ENCODE results near the gene HSD3B1.

HSD3B1 gene

DNA sequence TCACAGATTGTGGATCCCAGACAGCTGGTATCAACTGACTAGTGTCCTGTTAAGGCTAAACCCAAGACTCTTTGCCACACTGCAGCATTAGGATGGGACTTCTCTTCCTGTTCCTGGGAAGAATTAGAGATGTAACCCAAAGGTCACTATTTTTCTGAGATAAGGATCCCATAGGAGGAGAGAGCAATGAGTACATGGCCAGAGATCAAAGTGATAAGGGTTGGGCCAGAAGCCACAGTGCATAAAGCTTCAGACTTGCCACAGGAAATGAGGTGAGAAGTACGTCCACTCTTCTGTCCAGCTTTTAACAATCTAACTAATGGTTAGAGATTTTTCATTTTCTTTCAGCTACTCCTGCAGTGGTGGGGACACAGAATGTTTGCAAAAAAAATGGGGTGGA, at the start of gene HSD3B1:
Gene HSD3B1 (plus strand): TSS at position 270 of the 400 bp plus-strand sequence. CDS start 267 bp downstream, outside the sequence.
- no peak for DNase-seq

DNA sequence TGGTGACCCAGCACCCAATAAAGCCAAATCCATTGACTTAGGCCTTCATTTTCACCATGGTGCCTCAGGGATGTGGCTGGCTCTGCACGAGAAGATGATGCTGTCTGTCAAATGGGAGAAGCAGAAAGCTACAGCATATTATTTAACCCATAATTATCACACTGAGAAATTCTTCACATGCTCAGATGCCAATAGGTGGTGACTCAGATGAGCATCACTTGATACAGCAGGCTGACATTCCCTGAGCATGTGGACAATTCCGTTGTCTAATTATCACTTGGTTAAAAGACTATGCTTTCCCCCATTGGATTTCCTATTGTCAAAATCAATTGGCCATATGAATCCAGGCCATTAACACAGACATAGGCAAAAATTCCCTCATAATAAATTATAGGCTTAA, 44.0 kb upstream of the HSD3B1 start:
- DNase-seq: no peak

DNA sequence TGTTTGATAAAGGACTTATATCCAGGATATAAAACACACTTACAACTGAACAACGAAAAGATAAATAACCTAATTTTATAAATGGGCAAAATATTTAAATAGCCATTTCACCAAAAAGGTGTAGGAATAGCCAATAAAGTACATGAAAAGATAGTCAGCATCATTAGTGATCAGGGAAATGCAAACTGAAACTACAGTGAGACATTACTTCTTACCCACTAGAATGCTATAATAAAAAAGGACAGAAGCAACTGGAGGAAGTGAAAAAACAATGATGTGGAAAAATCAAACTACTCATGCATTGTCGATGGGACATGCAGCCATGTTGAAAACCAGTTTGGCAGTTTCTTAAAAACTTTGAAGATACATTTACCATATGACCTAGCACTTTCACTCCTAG, 43.4 kb upstream of the HSD3B1 start:
- no peak for DNase-seq

DNA sequence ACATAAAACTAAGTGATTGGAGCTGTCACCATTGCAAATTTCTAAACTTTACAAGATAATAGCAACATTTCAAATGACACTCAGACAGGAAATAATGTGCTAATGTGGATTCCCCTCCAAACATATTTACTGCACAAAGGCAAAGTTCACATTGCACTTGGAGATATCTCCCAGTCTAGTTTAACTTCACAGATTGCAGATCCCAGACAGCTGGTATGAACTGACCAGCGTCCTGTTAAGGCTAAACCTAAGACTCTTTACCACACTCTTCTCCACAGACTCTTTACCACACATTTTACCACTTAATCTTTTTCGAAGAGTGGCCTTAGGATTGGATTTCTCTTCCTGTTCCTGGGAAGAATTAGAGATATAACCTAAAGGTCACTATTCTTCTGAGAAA, 40.6 kb upstream of the HSD3B1 start:
- DNase-seq: no peak

DNA sequence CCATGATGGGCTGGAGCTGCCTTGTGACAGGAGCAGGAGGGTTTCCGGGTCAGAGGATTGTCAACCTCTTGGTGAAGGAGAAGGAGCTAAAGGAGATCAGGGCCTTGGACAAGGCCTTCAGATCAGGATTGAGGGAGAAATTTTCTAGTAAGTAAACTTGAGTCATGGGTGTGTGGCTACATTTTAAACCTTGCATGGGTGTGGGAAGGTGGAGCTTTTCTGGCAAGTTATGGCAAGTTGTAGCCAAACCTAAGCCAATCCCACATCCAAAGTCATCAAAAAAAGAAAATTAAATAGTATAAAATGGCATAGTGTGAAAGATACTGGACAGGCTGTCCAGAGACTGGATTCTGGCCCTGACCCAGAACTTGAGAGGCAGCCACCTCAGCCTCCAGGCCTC, 39.8 kb upstream of the HSD3B1 start:
- DNase-seq: no peak

DNA sequence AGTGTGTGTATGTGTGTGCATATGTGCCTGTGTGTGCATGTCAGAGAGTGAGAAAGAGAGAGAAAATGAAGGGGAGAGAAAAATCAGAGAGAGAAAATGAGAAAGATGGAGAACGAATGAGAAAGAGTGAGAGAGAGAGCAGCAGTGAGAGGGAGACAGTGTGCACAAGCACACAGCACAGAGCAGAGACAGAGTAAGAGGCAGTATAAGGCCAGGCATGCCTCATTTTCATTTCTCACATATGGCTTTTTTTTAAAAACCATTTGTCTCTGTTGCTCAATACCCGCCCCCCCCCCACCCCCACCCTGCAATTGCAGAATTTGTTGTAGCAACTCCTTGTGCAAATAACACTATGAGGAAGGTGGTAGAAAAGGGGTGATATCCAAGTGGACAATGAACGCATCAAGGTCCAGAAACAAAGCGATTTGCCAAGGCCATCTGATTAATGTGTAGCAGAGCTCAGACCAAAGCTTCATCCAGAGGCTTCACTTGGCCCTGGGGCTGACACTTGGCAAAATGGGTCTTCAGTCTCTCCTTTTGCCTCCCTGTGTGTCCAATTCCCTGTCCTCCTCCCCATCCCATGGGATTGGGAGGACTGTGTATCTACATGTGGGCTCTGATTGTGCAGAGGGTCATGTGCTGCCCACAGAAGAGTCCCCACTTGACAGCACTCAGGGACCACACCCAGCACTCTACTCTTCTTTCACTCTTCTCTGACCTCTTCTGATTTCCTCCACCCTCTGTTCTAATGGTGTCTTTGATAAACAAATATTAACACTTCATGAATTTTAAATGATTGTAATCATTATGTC, 38.9 kb upstream of the HSD3B1 start:
- DNase-seq: no peak

DNA sequence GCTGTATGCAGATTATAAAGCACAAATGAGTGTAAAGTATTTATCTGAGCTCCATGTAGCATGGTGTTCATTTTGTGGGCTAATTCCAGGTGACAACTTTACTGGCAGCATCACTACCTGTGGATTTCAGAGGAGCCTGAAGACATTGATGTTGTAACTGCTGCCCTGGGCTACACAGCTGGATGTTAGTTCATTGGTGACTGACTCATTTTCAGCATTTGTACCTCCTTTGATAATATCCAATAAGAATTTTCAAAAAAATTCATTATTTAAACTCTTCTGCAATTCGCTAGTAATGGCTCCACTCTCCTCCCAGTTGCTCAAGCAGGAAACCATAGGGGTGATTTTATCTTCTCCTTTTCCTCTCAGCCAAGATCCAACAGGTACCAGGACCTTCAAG, 37.3 kb upstream of the HSD3B1 start:
- DNase-seq: no peak

DNA sequence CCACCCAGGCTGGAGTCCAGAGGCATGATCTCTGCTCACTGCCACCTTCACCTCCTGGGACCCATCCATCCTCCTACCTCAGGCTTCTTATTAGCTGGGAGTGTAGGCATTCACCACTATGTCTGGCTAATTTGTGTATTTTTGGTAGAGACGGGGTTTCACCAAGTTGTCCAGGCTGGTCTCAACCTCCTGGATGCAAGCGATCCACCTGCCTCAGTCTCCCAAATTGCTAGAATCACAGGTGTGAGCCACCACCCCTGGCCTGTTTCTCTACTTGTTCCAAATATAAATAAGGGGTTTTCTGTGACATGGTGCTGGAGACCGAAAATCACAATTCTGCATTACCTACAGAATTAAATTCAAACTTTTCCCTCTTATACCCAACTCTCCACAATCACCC, 36.6 kb upstream of the HSD3B1 start:
- no peak for DNase-seq

DNA sequence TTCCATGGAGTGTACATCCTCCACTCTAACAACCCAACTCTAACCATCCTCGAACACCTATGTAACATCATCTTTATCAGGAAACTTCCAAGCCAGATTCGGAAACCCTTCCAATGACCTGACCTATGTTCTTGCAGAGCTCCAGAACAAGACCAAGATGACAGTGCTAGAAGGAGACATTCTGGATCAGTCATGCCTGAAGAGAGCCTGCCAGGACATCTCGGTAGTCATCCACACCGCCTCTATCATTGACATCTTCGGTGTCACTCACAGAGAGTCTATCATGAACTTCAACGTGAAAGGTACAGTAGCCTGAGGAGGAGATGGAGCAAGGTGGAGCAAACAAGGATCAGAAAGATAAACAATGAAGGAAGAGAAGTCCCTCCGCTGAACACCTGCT, 36.1 kb upstream of the HSD3B1 start:
- no peak for DNase-seq

DNA sequence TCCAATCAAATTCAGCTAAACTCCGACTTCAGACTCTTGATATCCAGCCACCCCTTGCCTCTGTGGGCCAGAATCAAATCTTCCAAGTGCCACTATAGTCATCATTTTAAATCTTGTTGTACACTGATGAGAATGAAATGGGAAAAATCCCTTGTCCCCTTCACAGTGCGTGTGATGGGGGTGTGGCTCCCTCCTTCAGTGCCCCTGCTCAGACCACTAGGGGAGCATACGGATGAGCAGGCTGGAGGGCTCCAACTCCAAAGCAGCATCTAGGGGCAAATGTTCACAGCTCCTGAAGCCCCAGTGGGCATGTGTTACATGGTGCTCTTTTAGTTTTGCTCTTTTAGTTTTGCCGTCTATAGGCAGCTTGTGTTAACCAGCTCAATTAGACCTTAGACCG, 35.4 kb upstream of the HSD3B1 start:
- DNase-seq: no peak

DNA sequence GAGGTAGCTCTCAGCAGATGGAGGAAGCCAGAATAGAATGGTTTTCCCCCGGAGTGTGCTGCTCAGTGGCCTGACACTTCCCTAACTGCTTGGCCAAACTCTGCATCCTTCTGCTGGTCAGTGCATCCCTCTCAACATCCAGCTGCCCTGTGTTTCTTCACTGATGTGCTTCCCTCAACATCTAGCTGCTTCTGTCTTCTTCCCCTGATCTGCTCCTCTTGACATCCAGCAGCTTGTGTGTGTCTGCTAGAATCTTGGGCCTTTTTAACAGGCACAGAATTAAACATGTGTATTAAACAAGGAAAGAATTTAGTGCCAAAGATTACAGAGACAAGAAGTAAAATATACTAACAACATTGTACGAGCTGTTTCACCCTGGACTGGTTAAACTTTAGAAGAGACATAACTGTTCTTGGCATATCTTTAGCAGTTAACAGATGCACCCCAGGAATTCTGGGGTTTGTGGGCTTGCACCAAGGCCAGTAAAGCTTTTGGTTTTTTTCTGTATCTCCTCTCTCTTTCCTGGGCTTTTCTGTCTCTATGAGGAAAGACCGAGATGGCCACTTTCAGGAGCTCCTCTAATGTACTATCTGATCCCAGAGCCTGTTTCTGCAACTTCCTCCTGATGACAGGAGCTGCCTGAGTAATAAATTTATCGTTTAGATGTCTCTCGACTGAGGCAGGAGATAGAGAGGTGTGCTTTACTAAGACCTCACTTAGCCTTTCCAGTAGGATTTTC, 34.8 kb upstream of the HSD3B1 start:
- no peak for DNase-seq

DNA sequence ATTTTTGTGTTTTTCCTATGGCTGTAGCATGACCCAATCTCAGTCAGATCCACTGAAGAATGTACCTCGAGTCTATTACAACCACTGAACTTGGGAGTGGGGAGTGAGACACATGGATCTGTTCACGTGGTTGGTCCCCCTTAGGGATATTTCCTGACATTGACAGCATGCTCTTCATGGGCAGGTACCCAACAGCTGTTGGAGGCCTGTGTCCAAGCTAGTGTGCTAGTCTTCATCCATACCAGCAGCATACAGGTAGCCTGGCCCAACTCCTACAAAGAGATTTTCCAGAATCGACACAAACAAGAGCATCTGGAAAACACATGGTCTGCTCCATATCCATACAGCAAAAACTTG, 34.2 kb upstream of the HSD3B1 start:
- no peak for DNase-seq

DNA sequence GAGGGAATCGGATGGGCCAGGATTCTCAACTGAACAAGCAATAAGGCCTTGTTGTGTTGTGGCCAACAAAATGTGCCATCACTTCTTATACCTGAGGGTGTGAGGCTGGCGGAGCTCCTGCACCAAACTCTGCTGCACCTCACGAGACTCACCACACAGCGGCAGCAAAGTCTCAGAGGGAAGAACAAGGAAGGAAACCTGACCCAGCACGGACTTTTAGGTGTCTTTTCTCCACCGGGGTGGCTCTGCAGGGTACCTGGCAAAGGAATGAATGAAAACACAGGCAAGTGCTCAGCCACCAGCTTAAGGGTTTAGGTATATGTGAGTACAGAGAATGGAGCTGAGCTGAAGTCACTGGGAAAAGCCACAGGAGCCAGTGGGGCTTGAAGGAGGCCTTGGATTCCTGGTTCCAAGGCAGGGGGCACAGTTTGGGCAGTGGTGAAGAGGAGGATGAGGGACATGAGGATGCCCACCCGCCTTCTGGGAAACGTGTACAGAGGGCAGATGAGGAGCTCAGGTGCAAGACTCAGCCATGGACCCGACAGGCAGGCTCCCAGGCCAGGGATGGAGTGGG, 31.1 kb upstream of the HSD3B1 start:
- DNase-seq: peak; percentile 7 to 21

DNA sequence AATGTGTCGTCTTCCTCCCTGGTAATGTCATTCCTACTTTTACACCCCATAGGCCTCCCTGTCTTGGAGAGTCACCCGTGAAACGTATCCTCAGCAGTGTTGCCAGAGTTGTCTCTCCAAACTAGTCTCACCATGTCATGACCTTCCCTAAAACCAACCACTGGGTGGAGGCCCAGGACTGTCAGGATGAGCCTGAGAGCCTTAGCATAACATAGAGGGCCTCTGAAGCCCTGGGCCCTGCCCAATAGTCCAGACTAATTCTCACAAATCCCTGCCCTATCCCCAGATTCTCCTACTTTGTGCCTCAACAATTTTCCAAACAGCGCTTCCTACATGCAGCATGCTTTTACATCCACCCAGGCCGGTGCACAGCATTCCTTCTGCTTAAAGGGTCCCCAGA, 29.3 kb upstream of the HSD3B1 start:
- DNase-seq: no peak

DNA sequence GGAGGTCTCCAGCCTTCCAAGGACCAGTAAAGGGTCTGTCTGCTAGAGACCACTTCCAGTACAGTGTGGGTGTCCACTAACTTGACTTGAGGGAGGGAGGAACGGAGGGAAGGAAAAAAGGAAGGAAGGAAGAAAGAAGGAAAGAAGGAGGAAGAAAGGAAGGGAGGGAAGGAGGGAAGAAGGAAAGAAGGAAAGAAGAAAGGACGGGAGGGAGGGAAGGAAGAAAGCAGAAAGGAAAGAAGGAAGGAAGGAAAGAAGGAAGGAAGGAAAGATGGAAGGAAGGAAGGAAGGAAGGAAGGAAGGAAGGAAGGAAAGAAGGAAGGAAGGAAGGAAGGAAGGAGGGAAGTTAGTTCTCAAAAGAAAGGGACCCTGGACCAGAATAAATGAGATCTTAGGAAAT, 26.8 kb upstream of the HSD3B1 start:
- DNase-seq: no peak

DNA sequence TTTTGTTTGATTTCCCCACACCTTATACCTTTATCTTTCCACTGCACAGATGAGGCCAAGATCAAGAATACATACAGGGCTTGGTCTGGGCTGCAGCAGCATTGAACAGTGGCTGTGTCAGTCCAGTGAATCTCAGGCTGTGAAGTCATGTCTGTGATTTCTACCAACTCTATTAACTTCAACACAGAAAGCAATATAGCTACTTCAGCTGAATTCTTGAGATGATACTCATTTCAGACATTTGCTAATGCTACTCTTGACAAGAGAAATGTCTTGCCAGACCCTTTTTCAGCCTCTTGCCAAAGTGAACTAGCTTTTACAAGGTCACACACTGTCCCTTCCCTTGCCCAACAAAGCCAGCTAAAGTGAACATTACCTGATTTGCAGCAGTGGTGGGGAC, 25.1 kb upstream of the HSD3B1 start:
- DNase-seq: no peak

DNA sequence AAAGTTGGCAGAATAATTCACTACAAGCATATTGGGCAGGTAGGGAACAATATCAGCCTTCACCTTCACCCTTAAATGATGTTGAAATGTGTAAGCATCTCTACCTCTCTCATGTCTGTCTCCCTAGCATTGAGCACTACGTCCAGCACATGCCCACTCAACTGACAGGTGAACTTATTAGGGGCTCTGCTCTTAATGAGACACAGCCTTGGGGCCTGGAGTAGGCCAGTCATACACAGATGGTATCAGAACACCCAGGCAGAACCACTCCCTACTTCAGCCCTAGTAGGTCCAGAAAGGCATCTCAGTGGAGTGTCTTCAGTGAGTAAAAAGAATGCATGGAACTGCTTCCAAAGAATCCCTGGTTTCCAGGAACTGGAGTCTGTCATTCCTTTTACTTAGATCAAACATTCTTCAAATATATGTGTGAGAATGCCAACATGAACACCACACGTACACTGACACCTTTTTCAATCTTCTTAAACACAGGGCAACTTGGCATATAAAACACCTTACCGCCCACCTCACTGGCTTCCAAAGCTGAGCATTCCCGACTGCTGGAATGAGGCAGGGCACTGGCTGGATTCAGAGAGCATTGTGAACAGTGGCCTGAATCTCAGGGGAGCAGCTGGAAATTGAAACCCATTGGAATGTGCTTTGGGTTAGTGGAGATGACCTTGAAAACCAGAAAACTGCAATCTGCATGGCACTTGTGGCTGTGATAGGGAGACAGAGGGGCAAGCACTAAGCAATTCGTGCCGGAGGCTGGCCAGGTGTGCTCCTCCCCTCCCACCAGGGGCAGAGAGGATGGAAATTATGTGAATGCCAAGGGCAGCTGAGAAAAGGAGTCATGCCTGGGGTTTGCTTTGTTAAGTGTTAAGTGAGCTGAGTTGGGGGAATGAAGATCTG, 24.2 kb upstream of the HSD3B1 start:
- no peak for DNase-seq

DNA sequence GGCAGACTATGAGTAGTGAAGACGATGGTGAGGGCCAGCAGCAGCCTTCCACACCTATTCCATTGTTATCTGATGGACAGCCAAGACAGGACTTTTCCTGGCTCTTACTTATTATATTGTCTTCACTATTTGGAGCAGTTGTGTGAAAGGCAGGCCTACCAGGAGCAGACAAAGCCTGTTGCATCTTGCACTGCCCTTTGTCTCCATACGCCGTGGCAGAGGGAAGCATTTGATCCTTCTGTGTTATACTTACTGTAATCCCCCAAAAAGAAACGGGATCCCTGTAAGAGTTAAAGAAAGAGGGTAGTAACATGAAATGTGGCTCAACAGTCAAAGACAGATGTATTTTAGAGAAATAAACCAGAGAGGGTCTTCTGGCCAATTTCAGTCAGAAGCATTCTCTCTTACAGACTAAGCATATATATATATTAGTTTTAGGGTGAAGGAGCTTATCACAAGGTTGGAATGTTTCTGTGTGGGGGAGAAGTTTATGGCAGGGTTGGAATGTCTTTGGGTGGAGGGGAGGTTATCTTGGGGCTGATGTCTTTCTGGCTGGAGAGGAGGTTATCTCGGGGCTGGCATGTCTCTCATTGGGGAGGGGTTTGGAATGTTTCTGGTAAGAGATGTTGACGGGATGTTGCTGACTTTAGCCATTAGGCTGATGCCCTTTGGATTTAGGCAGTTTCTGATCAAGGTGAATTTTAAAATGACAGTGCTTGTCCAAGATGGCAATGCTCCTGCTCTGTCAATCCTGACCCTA, 23.4 kb upstream of the HSD3B1 start:
- DNase-seq: no peak

DNA sequence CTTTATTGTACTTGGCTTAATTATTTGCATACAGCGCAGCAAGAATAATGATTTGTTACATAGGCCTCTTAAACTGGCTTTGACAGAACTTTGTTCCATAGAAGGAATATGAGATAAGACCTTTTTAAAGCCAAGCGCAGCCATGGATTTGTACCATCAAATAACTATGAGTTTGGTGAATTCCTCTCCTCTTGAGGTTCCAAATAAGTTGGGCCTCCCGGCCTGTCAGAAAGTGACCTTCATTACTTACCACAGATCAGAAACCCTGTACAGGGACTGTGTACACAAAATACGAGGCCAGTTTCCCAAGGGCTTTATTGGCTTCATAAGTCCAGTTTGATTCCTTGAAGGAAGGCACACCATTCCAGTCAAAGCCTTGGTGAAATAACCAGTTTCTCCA, 21.8 kb upstream of the HSD3B1 start:
- DNase-seq: no peak

DNA sequence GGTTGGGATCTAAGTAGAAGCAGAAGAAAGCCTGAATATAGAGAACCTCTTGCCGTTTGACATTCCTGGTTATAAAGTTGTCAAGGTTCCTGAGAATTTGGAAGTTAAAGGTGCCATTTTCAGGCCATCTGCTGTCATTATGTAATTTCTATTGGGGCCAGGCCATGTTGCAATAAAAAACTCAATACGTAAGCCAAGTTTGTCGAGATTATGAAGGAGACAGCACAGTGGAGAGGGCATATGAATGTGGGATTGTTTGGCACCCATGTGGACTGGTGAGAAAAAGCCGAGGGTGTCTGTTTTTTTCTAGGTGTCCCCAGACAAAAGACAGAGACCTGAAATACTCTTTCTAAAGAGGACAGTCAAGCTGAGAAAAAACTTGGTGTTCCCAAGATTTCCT, 18.8 kb upstream of the HSD3B1 start:
- peak in 1 of 2 donors; percentile 6 for DNase-seq

DNA sequence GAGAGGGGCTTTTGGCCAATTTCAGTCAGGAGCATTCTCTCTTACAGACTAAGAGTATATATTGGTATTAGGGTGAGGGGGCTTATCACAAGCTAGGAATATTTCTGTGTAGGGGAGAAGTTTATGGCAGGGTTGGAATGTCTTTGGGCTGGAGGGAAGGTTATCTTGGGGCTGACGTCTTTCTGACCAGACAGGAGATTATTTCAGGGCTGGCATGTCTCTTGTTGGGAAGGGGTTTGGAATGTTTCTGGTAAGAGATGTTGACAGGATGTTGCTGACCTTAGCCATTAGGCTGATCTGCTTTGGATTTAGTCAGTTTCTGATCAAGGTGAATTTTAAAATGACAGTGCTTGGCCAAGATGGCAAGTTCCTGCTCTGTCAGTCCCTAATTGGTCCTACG, 17.8 kb upstream of the HSD3B1 start:
- no peak for DNase-seq

DNA sequence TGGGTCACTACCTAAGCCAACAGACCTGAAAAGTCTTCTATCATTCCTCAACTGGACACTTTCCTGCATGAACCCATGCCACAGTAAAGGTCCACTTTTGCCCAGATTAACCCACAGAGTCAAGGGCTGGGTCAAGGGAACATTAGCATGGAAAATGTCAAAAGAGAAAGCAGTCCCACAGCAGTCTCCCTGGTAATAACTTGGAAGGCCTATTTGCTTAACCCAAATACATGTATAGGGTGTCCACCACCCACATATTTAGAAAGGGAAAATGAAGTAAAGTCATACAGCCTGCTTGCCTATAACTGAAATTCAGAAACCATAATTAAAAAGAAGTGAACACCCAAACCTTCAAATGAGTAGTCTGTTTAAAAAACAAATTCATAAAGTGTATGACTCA, 16.1 kb upstream of the HSD3B1 start:
- no peak for DNase-seq

Data from hippocampal formation (tissue), 2 donors.